Measurements from ENCODE around the gene KNL1. TPM values are rescaled to one million over a fixed set of nuclear protein-coding genes. Genes with fewer than 3 reads are reported as not detected.

The KNL1 gene
- total and polyA plus RNA-seq, 2 of the 8 experiments (the other 6 are each of a cell fraction or from before 2014, with no cell fraction given) = 4.4 to 22.5 TPM

GRCh38 chr15:40630313-40630712, 36.3 kb downstream of the KNL1 start (continued):
- TF ChIP-seq, protein P1, sequence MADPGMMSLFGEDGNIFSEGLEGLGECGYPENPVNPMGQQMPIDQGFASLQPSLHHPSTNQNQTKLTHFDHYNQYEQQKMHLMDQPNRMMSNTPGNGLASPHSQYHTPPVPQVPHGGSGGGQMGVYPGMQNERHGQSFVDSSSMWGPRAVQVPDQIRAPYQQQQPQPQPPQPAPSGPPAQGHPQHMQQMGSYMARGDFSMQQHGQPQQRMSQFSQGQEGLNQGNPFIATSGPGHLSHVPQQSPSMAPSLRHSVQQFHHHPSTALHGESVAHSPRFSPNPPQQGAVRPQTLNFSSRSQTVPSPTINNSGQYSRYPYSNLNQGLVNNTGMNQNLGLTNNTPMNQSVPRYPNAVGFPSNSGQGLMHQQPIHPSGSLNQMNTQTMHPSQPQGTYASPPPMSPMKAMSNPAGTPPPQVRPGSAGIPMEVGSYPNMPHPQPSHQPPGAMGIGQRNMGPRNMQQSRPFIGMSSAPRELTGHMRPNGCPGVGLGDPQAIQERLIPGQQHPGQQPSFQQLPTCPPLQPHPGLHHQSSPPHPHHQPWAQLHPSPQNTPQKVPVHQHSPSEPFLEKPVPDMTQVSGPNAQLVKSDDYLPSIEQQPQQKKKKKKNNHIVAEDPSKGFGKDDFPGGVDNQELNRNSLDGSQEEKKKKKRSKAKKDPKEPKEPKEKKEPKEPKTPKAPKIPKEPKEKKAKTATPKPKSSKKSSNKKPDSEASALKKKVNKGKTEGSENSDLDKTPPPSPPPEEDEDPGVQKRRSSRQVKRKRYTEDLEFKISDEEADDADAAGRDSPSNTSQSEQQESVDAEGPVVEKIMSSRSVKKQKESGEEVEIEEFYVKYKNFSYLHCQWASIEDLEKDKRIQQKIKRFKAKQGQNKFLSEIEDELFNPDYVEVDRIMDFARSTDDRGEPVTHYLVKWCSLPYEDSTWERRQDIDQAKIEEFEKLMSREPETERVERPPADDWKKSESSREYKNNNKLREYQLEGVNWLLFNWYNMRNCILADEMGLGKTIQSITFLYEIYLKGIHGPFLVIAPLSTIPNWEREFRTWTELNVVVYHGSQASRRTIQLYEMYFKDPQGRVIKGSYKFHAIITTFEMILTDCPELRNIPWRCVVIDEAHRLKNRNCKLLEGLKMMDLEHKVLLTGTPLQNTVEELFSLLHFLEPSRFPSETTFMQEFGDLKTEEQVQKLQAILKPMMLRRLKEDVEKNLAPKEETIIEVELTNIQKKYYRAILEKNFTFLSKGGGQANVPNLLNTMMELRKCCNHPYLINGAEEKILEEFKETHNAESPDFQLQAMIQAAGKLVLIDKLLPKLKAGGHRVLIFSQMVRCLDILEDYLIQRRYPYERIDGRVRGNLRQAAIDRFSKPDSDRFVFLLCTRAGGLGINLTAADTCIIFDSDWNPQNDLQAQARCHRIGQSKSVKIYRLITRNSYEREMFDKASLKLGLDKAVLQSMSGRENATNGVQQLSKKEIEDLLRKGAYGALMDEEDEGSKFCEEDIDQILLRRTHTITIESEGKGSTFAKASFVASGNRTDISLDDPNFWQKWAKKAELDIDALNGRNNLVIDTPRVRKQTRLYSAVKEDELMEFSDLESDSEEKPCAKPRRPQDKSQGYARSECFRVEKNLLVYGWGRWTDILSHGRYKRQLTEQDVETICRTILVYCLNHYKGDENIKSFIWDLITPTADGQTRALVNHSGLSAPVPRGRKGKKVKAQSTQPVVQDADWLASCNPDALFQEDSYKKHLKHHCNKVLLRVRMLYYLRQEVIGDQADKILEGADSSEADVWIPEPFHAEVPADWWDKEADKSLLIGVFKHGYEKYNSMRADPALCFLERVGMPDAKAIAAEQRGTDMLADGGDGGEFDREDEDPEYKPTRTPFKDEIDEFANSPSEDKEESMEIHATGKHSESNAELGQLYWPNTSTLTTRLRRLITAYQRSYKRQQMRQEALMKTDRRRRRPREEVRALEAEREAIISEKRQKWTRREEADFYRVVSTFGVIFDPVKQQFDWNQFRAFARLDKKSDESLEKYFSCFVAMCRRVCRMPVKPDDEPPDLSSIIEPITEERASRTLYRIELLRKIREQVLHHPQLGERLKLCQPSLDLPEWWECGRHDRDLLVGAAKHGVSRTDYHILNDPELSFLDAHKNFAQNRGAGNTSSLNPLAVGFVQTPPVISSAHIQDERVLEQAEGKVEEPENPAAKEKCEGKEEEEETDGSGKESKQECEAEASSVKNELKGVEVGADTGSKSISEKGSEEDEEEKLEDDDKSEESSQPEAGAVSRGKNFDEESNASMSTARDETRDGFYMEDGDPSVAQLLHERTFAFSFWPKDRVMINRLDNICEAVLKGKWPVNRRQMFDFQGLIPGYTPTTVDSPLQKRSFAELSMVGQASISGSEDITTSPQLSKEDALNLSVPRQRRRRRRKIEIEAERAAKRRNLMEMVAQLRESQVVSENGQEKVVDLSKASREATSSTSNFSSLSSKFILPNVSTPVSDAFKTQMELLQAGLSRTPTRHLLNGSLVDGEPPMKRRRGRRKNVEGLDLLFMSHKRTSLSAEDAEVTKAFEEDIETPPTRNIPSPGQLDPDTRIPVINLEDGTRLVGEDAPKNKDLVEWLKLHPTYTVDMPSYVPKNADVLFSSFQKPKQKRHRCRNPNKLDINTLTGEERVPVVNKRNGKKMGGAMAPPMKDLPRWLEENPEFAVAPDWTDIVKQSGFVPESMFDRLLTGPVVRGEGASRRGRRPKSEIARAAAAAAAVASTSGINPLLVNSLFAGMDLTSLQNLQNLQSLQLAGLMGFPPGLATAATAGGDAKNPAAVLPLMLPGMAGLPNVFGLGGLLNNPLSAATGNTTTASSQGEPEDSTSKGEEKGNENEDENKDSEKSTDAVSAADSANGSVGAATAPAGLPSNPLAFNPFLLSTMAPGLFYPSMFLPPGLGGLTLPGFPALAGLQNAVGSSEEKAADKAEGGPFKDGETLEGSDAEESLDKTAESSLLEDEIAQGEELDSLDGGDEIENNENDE (IDR thresholded peaks at IDR 0.05; ENCODE audit: insufficient replicate concordance, low read length) = no peak
- TF ChIP-seq TBP (IDR thresholded peaks at IDR 0.05; ENCODE audit: low read depth, low read length) (no peak), TEAD4 (IDR thresholded peaks at IDR 0.05; ENCODE audit: low read depth, low read length) (no peak), CREB1 (IDR thresholded peaks at IDR 0.05) (no peak), CTBP2 (IDR thresholded peaks at IDR 0.05; ENCODE audit: borderline replicate concordance, insufficient read depth, insufficient read length, low read length) (no peak), NRF1 (IDR thresholded peaks at IDR 0.05; ENCODE audit: low read depth, low read length) (no peak), GTF2F1 (IDR thresholded peaks at IDR 0.05; ENCODE audit: borderline replicate concordance, low read depth, low read length) (no peak), EP300 (IDR thresholded peaks at IDR 0.05; ENCODE audit: borderline replicate concordance in 1 of 2, low read depth in 2 of 2, low read length in 2 of 2) (no peak), FOSL1 (IDR thresholded peaks at IDR 0.05; ENCODE audit: insufficient read depth, low read depth, low read length) (no peak), NANOG (IDR thresholded peaks at IDR 0.05; ENCODE audit: insufficient read depth, low read depth, low read length, poor library complexity, severe bottlenecking) (no peak)

Data from H1 (cell line).